ENCODE results near the gene TP63.

TP63 gene

GRCh38 chr3:189685291-189685690, 54.1 kb downstream of the TP63 start:
- no peak for DNase-seq

- DNase-seq = no peak
These were observed 54.7 kb downstream of the TP63 start for GRCh38 chr3:189685860-189686259.

DNA sequence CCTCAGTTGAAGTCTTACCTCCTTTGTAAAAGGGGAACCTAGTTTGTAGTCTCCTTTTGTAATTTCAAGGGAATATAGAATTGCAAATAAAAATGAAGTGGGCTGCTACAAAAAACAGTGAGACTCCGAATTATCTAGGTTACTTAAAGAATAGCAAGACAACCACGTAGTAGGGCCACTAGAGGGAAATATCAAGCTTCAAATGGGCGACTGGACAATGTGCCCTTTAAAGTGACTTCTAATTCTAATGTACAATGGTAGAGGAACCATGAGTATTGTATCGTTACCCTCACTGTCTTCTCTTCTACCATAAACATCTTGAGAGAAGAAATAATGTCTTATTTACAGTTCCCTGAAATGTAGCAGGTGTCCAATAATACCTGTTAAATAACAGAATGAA, 56.3 kb downstream of the TP63 start:
- DNase-seq = no peak

- no peak for DNase-seq
These were observed 57.1 kb downstream of the TP63 start for GRCh38 chr3:189688262-189688661.

GRCh38 chr3:189689625-189690024, 58.4 kb downstream of the TP63 start:
- no peak for DNase-seq

GRCh38 chr3:189690237-189690636, 59.0 kb downstream of the TP63 start:
- DNase-seq = no peak

DNA sequence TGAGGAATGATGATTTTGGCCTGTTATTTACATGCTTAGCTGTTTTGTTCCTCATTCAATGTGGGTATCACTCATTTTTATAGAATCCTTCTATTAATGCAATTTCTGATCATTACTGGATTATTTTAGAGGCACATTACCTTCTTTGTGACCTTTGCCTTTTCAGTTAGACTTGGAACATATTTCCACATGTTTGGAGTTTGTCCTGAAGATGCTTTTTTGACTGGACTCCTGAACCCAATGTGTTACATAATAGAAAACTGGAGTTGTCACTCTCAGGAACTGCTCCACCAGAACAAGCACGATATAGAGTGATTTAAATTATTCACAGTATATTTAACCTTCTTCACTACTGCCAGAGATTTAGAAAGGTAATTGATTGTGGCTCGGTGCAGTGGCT, 59.5 kb downstream of the TP63 start:
- DNase-seq = no peak

GRCh38 chr3:189695400-189695799, 64.2 kb downstream of the TP63 start:
- DNase-seq = no peak

- DNase-seq = peak; percentile 3
These were observed 67.6 kb downstream of the TP63 start for GRCh38 chr3:189698811-189699210.

GRCh38 chr3:189699885-189700284, 68.7 kb downstream of the TP63 start:
- DNase-seq = no peak

GRCh38 chr3:189702066-189702646, 71.0 kb downstream of the TP63 start:
- DNase-seq = no peak

GRCh38 chr3:189703865-189704264, 72.7 kb downstream of the TP63 start:
- no peak for DNase-seq

DNA sequence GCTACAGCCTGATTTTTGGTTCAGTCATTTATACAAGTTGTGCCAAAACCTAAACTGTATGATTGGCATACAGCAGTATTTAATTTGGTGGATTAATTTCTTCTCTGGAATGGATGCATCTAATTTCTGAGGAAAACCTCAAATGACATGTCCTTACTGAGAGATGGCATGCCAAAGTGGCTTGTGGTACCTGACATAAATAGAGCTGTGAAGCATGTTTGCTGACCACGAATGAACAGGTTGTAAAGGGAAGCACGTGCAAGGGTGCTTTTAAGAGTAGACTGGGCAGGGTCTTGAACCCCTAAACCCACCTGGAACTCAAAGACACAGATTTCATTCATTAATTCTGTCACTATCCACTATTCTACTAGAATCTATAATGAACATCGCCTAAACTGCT, 77.2 kb downstream of the TP63 start:
- no peak for DNase-seq

- no peak for DNase-seq
These were observed 79.6 kb downstream of the TP63 start for GRCh38 chr3:189710620-189711402.

DNA sequence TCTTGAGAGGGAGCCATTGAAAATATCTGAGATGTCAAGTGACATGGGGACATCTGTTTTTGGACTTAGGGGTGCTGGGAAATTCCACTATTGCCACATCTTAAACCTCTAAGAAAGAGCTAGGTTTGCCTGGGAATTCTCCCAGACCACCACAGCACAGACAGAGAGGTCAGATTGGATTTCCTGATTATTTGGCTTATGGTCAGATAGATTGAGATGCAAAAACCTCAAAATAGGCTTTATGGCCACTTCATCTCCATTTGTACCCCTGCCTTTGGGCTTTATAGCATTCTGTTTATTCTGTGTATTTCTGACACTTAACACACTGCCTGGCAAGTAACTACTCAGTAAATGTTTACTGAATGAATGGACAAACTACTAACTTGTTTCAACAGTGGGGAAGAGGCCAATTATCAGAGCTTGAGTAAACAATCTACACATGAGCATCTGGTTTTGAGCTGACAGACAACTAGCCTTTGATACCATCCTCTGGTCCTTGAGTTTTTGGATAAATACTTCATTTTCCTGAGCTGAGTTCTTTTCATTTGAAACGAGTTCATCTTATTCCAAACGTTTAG, 81.8 kb downstream of the TP63 start:
- DNase-seq = no peak

DNA sequence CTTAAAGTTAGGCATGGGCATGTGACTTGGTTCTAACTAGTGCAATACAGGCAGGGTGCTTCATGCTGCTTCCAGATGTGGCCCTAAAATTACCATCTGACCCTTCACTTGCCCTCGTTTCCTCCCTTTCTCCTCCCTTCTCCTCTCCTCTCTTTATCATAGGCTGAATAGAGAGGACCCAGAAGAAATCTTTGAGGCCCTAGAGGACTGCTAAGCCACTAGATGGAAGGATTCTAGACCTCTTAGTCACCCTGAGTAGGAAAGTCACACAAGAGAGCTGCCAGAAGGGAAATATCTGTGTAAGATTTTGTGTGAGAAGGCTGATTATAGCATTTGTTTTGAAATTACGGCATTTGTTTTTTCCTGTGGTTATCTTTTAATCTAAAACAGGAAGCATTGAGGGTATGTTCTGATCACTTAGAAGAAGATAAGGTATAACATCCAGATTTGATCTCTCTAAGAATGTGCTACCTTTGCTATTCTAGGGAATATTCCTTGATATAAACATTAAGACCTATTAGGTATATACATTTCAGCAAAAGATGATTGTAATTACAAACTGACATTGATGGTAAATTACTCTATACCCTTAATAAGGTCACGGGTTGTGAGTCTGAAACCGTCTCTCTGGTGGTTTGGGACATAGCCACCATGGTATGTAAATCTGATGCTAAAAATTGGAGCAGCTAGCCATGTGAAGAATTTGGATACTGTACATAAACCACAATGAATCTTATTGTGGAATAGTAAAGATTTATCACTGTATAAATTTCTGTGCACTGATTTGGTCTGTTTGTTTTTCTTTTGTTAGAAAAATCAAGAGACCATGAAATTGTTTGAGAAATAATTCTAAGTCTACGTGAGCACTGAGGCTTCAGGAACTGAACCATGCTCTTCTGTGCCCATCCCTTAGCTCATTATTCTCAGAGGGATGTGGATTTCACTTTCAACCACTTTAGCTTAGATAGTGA, 84.1 kb downstream of the TP63 start:
- DNase-seq = no peak

GRCh38 chr3:189718215-189718614, 87.0 kb downstream of the TP63 start:
- no peak for DNase-seq

DNA sequence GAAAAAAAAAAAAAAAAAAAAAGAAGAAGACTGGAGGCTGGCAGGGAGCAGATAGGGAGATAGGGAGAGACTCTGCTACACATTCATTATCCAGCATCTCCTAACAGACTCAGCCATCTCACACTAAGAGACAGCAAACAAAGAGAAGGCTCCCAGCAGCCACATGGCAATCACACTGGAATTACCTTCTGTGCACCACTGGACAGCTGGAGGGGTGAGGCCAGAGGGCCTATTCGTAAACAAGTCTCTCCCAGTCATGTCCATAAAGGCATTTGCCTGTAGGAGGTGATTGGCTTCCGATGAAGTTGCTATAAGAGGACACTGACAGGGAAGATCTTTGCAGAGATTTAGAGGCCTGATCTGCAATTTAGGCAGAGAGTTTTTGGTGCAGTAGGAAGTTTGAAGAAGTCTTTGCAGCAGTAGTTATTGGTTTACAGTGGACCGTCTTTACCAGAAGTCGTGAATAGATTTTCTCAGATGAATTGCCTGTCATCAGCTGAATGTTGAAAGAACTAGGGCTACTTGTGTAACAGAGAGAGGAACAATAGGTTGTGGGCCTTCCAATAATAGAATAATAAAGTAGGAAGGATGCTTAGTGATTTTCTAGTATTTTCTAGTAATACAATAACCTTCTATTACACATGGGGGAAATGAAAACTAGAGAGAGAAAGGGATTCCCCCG, 89.7 kb downstream of the TP63 start:
- no peak for DNase-seq

GRCh38 chr3:189721873-189722665, 90.9 kb downstream of the TP63 start:
- no peak for DNase-seq

DNA sequence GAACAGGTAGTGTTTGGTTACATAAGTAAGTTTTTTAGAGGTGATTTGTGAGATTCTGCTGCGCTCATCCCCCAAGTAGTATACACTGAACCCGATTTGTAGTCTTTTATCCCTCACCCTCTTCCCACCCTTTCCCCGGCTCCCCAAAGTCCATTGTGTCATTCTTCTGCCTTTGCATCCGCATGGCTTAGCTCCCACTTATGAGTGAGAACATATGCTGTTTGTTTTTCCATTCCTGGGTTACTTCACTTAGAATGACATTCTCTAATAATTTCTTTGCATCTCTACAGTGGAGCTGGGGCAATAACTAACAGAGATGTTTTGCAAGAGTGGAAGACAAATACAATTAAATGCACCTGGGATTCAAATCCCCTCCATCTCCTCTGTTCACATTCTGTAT, 93.2 kb downstream of the TP63 start:
- no peak for DNase-seq

- DNase-seq = no peak
These were observed 95.1 kb downstream of the TP63 start for GRCh38 chr3:189726277-189726676.

DNA sequence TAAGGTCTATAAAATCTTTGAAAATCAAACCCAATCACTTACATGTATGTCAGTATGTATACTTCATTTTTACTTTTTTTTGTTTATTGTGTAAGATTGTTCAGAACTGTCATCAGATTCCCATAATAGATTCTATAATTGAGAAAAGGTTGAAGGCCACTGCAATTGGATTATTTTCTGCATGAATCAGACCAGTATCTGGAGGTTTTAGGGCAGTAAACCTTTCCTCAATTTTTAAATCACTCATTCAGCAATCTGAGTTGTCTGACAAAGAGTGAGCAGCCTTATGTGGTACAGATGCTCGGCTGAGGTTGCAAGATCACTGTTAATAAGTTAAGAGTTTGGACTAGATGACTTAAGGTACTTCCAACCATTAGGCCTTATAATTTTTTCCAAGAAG, 96.0 kb downstream of the TP63 start:
- no peak for DNase-seq

Measured in hematopoietic multipotent progenitor cell treated with erythropoietin and hydrocortisone succinate and interleukin-3 and kit ligand, for 6 days (in vitro differentiated cells).